A549 (cell line): Measurements from ENCODE around the gene MAP3K7. TPM values are rescaled to one million over a fixed set of nuclear protein-coding genes. Genes with fewer than 3 reads are reported as not detected.

Source experiments
- ATAC-seq, 2 experiments: fragments of 200-7000 bp in 1 of 2; fragments of >200 bp in 1 of 2; cut with Nextera tagmentation in 1 of 2; cut with Tn5 transposase in 1 of 2; 3 replicates each; pipeline versions ENCODE4 v1.8.0 to v1.9.1; 2018 to 2020; ENCODE audit warnings: mild to moderate bottlenecking in 1 of 2, moderate library complexity in 1 of 2
- CTCF ChIA-PET: fragments of 300-600 bp; sonication (Branson Sonifier 250); formaldehyde crosslinking; extraction: SDS; loops from one replicate; lab custom pipeline; 2021; ENCODE audit warnings: antibody characterized with exemption, inconsistent platforms; lab: Yijun Ruan, JAX
- POLR2A ChIA-PET: fragments of 350-600 bp; formaldehyde crosslinking; extraction: SDS; loops from one replicate; lab custom pipeline; 2021; ENCODE audit warnings: antibody characterized with exemption, inconsistent platforms; lab: Yijun Ruan, JAX
- DNase-seq, 2 experiments: peaks; one replicate each; pipeline versions ENCODE4 v3.0.0 to v3.0.0-alpha.2; 2011 to 2016; ENCODE audit warnings: low read depth in 1 of 2, low spot score in 1 of 2
- FAIRE-seq: peaks from 2 replicates; lab custom pipeline; 2011; peaks lifted over from hg19 to GRCh38; lab: Jason Lieb, UNC
- H3K27ac ChIP-seq, 2 experiments: fragments of >200 bp; sonication (Bioruptor Twin); formaldehyde crosslinking; 3 replicates each; pipeline ENCODE4 v1.5.1; 2016 to 2017
- H3K4me1 ChIP-seq: fragments of >200 bp; sonication (Bioruptor Twin); formaldehyde crosslinking; 3 replicates; pipeline ENCODE4 v1.6.1; 2016
- H3K4me2 ChIP-seq: fragments of >200 bp; sonication (Bioruptor Twin); formaldehyde crosslinking; 3 replicates; pipeline ENCODE4 v1.6.1; 2016
- H3K4me3 ChIP-seq: fragments of >200 bp; sonication (Bioruptor Twin); formaldehyde crosslinking; 3 replicates; pipeline ENCODE4 v1.5.1; 2016
- H3K9me3 ChIP-seq: fragments of >200 bp; sonication (Bioruptor Twin); formaldehyde crosslinking; 3 replicates; pipeline ENCODE4 v1.6.1; 2016
- ATOH8 ChIP-seq: fragments of 250-450 bp; sonication (Bioruptor Pico); IDR thresholded peaks from 2 replicates; pipeline ENCODE4 v1.5.0; 2020; ENCODE audit warnings: low read depth, mild to moderate bottlenecking, moderate library complexity
- CBX2 ChIP-seq: fragments of 200-600 bp; sonication (generic); IDR thresholded peaks from 2 replicates; pipeline ENCODE4 v1.6.1; 2016; ENCODE audit warnings: low read depth, mild to moderate bottlenecking, borderline replicate concordance
- CBX8 ChIP-seq: fragments of 200-600 bp; sonication (generic); IDR thresholded peaks from 2 replicates; pipeline ENCODE4 v1.6.1; 2016
- EHF ChIP-seq: fragments of 250-450 bp; sonication (Bioruptor Pico); IDR thresholded peaks from 2 replicates; pipeline ENCODE4 v1.5.0; 2020; ENCODE audit warnings: mild to moderate bottlenecking
- FOSB ChIP-seq: fragments of 250-450 bp; sonication (Bioruptor Pico); IDR thresholded peaks from 2 replicates; pipeline ENCODE4 v1.5.0; 2020; ENCODE audit warnings: mild to moderate bottlenecking, moderate library complexity
- FOXS1 ChIP-seq: fragments of 250-450 bp; sonication (Bioruptor Pico); IDR thresholded peaks from 2 replicates; pipeline ENCODE4 v1.5.0; 2020; ENCODE audit warnings: mild to moderate bottlenecking, moderate library complexity
- HDAC2 ChIP-seq: fragments of 200-600 bp; sonication (generic); IDR thresholded peaks from 2 replicates; pipeline ENCODE4 v1.6.1; 2016
- HES2 ChIP-seq: fragments of >200 bp; sonication (Bioruptor Twin); formaldehyde crosslinking; IDR thresholded peaks from 2 replicates; pipeline ENCODE4 v1.6.1; 2016
- HOXB13 ChIP-seq: fragments of 250-450 bp; sonication (Bioruptor Pico); IDR thresholded peaks from 2 replicates; pipeline ENCODE4 v1.5.0; 2020; ENCODE audit warnings: low read depth, mild to moderate bottlenecking, moderate library complexity
- KDM1A ChIP-seq: fragments of 200-600 bp; sonication (generic); IDR thresholded peaks from 2 replicates; pipeline ENCODE4 v1.6.1; 2016; ENCODE audit warnings: low read depth, mild to moderate bottlenecking
- KDM5A ChIP-seq: fragments of 200-600 bp; sonication (generic); IDR thresholded peaks from 2 replicates; pipeline ENCODE4 v1.6.1; 2016; ENCODE audit warnings: antibody characterized with exemption, mild to moderate bottlenecking
- MAZ ChIP-seq: fragments of 150-350 bp; IDR thresholded peaks from 2 replicates; pipeline ENCODE4 v1.6.1; 2014; ENCODE audit warnings: antibody characterized with exemption, low read depth, low read length, borderline replicate concordance
- NR3C1 ChIP-seq: fragments of >200 bp; sonication (Bioruptor Twin); formaldehyde crosslinking; IDR thresholded peaks from 3 replicates; pipeline ENCODE4 v1.6.1; 2017
- PBX3 ChIP-seq: IDR thresholded peaks from 2 replicates; pipeline ENCODE4 v1.6.1; 2012
- RARB ChIP-seq: fragments of 250-450 bp; sonication (Bioruptor Pico); IDR thresholded peaks from 2 replicates; pipeline ENCODE4 v1.8.0; 2021; ENCODE audit warnings: mild to moderate bottlenecking, moderate library complexity
- REST ChIP-seq: fragments of 200-600 bp; sonication (generic); IDR thresholded peaks from 2 replicates; pipeline ENCODE4 v1.6.1; 2016; ENCODE audit warnings: antibody characterized with exemption, mild to moderate bottlenecking, moderate library complexity
- SREBF2 ChIP-seq: fragments of 450-650 bp; IDR thresholded peaks from 2 replicates; pipeline ENCODE4 v1.6.1; 2014; ENCODE audit warnings: mild to moderate bottlenecking, moderate library complexity
- TFCP2L1 ChIP-seq: fragments of 250-450 bp; sonication (Bioruptor Pico); IDR thresholded peaks from 2 replicates; pipeline ENCODE4 v1.5.0; 2021; ENCODE audit warnings: mild to moderate bottlenecking
- ZFP36 ChIP-seq: fragments of 450-650 bp; IDR thresholded peaks from 2 replicates; pipeline ENCODE4 v1.6.1; 2014; ENCODE audit warnings: borderline replicate concordance; ENCODE audit not compliant: partially characterized antibody
- ZNF302 ChIP-seq: fragments of 250-450 bp; sonication (Bioruptor Pico); IDR thresholded peaks from 2 replicates; pipeline ENCODE4 v1.9.0; 2021; ENCODE audit warnings: inconsistent platforms, mild to moderate bottlenecking, moderate library complexity
- WGBS: methylation state at CpG from one replicate; pipeline ENCODE4 v1.1.6; 2017; ENCODE audit errors: missing lambda C conversion rate; 5-methylcytosine and 5-hydroxymethylcytosine counted together
- polyA plus RNA-seq, 4 experiments: library from polyadenylated mRNA; depleted of rRNA in 3 of 4; stranded (reverse); fragments of >200 nt; fragmentation: RNase III in 1 of 4; extraction: RNeasy Plus Mini Kit Qiagen cat#74134 plus additional on column Dnase treatment in 1 of 4; gene quantifications; 2 replicates in 3 of 4; 3 replicates in 1 of 4; pipeline ENCODE4 v1.2.3, GENCODE V29; 2011 to 2017

MAP3K7 gene
- polyA plus RNA-seq, 2 of the 4 experiments (the other 2 are of a cell fraction) = 13.7 to 32.0 TPM

- Histone ChIP-seq H3K4me2 (no peak overlapping the region), H3K27ac (no peak overlapping the region), H3K4me1 (no peaks in the 10 kb centered on the region), H3K9me3 (no peaks in the 10 kb centered on the region), H3K4me3 (no peak overlapping the region)
- no peak for TF ChIP-seq RARB
- ATAC-seq (no peak), DNase-seq (no peak), FAIRE-seq (no peak)
- ChIA-PET POLR2A (no interaction called here), CTCF (no interaction called here)
- WGBS = 96% methylated on average over 3 of the region's 3 CpGs
These were observed 45.7 kb downstream of the MAP3K7 start for GRCh38 chr6:90541221-90541620.

- no peak for FAIRE-seq
- no peak for DNase-seq
- no peak overlapping the region for H3K27ac ChIP-seq
- H3K4me3 ChIP-seq = no peak overlapping the region
- POLR2A ChIA-PET = interaction anchor here (0.5 kb wide), 1 partner anchor 710 kb away, joined by 5 read pairs; no protein-coding TSS in a partner anchor
- H3K4me1 ChIP-seq = no peaks in the 10 kb centered on the region
- no peak overlapping the region for H3K4me2 ChIP-seq
- no peak for TF ChIP-seq REST
- no peak for TF ChIP-seq TFCP2L1 (CRISPR knock-in tag)
- no peak for TF ChIP-seq ATOH8
- no peak for TF ChIP-seq RARB
- no peak for TF ChIP-seq CBX8
- no peak for TF ChIP-seq ZNF302
- TF ChIP-seq CBX2 = no peak
- TF ChIP-seq FOSB (CRISPR knock-in tag) = no peak
- no peak for TF ChIP-seq SREBF2
- TF ChIP-seq MAZ = no peak
- TF ChIP-seq PBX3 = no peak
- no peak for TF ChIP-seq HOXB13 (CRISPR knock-in tag)
- no peak for TF ChIP-seq HES2
- no peak for TF ChIP-seq HDAC2
- TF ChIP-seq FOXS1 (CRISPR knock-in tag) = no peak
- TF ChIP-seq KDM1A = no peak
- TF ChIP-seq EHF (CRISPR knock-in tag) = no peak
- TF ChIP-seq KDM5A = no peak
- no peak for TF ChIP-seq ZFP36
- TF ChIP-seq NR3C1 = no peak
- ATAC-seq = no peak
- no peaks in the 10 kb centered on the region for H3K9me3 ChIP-seq
- 79% methylated on average over 4 of the region's 4 CpGs for WGBS
- CTCF ChIA-PET = no interaction called here
These were observed 48.4 kb downstream of the MAP3K7 start for GRCh38 chr6:90538278-90539046.
